HL-60/S4 treated with phorbol 12-myristate 13-acetate at 8.2 ng/mL for 4 days and 3 days (cell line): ENCODE results near the gene PHKA2.

ENCODE experiments used
- in situ Hi-C: fragments of 300-500 bp; cut with MboI; formaldehyde crosslinking; loops from 2 replicates; pipeline ENCODE4 v1.15.0; 2022; ENCODE audit warnings: low sequenced_read_pairs

Gene PHKA2

GRCh38 chrX:18931972-18932371 is 51.9 kb downstream of the PHKA2 start:
- in situ Hi-C loops: no loop called here

GRCh38 chrX:18929775-18930174 is 54.1 kb downstream of the PHKA2 start:
- in situ Hi-C loops: no loop called here

GRCh38 chrX:18927558-18927957 is 56.4 kb downstream of the PHKA2 start:
- in situ Hi-C loops: no loop called here

GRCh38 chrX:18924507-18925088 is 59.3 kb downstream of the PHKA2 start:
- in situ Hi-C loops: no loop called here

GRCh38 chrX:18920566-18920965 is 63.3 kb downstream of the PHKA2 start:
- in situ Hi-C loops: no loop called here

GRCh38 chrX:18920079-18920478 is 63.8 kb downstream of the PHKA2 start:
- in situ Hi-C loops: no loop called here

GRCh38 chrX:18917831-18918230 is 66.1 kb downstream of the PHKA2 start:
- in situ Hi-C loops: no loop called here

GRCh38 chrX:18906286-18906685 is 77.6 kb downstream of the PHKA2 start:
- in situ Hi-C loops: no loop called here

- in situ Hi-C loops: no loop called here
Observed at GRCh38 chrX:18900401-18900976, 83.4 kb downstream of the PHKA2 start.

GRCh38 chrX:18899796-18900380 is 84.0 kb downstream of the PHKA2 start:
- in situ Hi-C loops: loop anchor here (25.0 kb wide), 1 partner anchor 513 kb away; no protein-coding TSS in a partner anchor

- in situ Hi-C loops: loop anchor here (25.0 kb wide), 1 partner anchor 511 kb away; no protein-coding TSS in a partner anchor
Observed at GRCh38 chrX:18898492-18898891, 85.4 kb downstream of the PHKA2 start.

- in situ Hi-C loops: loop anchor here (25.0 kb wide), 1 partner anchor 511 kb away; no protein-coding TSS in a partner anchor
Observed at GRCh38 chrX:18898091-18898490, 85.8 kb downstream of the PHKA2 start.

- in situ Hi-C loops: loop anchor here (25.0 kb wide), 1 partner anchor 510 kb away; no protein-coding TSS in a partner anchor
Observed at GRCh38 chrX:18897611-18898010, 86.3 kb downstream of the PHKA2 start.

GRCh38 chrX:18896680-18897544 is 87.0 kb downstream of the PHKA2 start:
- in situ Hi-C loops: loop anchor here (25.0 kb wide), 1 partner anchor 510 kb away; no protein-coding TSS in a partner anchor

GRCh38 chrX:18895189-18895951 is 88.5 kb downstream of the PHKA2 start:
- in situ Hi-C loops: loop anchor here (25.0 kb wide), 1 partner anchor 508 kb away; no protein-coding TSS in a partner anchor

GRCh38 chrX:18894156-18894555 is 89.8 kb downstream of the PHKA2 start:
- in situ Hi-C loops: loop anchor here (25.0 kb wide), 1 partner anchor 507 kb away; no protein-coding TSS in a partner anchor

- in situ Hi-C loops: loop anchor here (25.0 kb wide), 1 partner anchor 506 kb away; no protein-coding TSS in a partner anchor
Observed at GRCh38 chrX:18893536-18893935, 90.4 kb downstream of the PHKA2 start.

- in situ Hi-C loops: loop anchor here (25.0 kb wide), 1 partner anchor 506 kb away; no protein-coding TSS in a partner anchor
Observed at GRCh38 chrX:18892899-18893298, 91.0 kb downstream of the PHKA2 start.

- in situ Hi-C loops: loop anchor here (25.0 kb wide), 1 partner anchor 504 kb away; no protein-coding TSS in a partner anchor
Observed at GRCh38 chrX:18891548-18891945, 92.4 kb downstream of the PHKA2 start.
